Stimulated activated CD8-positive, alpha-beta memory T cell treated with anti-CD3 and anti-CD28 coated beads, Interleukin-12 subunit alpha, Interleukin-12 subunit beta, amount 100 ng/mL, for 24 hours (primary cell): ENCODE results near the gene ERRFI1.

Source experiments
- DNase-seq: peaks from one replicate; pipeline ENCODE4 v3.0.0-alpha.2; 2020; ENCODE audit errors: extremely low read depth

ERRFI1 gene

DNA sequence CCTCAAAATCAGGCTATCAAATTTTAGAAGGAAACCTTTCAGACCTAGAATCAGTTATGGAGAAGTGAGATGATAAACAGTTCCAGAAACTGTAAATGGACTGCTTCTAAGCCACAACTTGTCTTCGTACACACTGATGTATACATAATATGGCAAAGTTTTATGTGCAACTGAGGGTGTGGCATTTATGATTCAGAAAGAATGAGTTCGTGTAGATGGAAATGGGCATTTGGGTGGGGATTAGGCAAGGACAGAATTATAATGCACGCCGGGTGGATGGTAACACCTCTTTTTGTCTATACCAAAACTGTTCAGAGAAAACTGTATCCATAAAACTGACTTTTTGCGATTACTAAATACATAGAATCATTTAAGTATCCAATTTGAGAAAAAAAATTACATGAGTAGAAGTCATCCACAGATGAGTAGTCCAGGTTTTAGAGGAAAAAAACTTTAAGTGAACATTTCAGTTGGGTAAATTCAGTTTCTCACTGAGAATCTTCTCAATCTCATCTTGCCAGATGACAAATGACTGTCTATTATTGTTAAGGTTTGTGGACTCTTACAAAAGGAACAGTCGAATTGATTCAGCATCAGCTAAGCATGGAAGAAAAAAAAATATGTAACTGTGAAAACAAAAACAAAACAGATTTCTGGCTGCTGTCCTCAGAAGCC, 22.5 kb downstream of the ERRFI1 start:
- DNase-seq = no peak

DNA sequence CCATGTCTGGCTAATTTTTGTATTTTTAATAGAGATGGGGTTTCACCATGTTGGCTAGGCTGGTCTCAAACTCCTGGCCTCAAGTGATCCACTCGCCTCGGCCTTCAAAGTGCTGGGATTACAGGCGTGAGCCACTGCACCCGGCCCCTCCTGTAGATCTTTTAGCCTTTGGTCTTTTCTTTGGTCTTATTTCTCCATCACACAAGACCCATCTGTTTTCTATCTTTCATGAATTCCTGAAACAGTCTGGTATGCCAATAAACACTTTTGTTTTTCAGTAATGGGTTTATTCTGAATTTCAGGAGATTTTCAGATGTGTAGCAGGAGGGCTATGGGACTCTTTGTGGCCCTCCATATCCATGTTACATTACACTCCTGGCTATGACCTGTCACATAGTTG, 23.2 kb downstream of the ERRFI1 start:
- DNase-seq = no peak

DNA sequence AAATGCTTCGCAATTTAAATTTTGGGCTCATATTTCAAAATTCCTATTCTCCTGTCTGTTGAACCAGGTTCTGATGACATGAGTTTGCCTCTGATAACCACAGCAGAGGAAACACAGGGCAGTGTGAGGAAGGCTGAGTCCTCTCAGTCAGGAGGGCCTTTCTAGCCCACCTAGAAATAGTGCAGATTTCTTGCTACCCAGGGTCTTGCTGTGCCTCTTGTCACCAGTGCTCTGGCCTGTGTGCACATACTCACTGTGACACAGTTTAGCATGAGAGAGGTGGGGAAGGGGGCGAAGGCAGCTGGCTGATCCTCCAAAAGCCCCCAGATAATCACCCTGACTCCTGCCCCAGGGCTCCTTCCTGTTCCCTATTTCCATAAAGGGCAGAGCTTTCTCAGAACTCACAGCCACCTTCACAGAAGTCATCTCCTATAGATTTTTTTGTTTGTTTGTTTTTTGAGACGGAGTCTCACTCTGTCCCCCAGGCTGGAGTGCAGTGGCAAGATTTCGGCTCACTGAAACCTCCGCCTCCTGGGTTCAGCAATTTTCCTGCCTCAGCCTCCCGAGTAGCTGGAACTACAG, 23.7 kb downstream of the ERRFI1 start:
- DNase-seq = no peak

DNA sequence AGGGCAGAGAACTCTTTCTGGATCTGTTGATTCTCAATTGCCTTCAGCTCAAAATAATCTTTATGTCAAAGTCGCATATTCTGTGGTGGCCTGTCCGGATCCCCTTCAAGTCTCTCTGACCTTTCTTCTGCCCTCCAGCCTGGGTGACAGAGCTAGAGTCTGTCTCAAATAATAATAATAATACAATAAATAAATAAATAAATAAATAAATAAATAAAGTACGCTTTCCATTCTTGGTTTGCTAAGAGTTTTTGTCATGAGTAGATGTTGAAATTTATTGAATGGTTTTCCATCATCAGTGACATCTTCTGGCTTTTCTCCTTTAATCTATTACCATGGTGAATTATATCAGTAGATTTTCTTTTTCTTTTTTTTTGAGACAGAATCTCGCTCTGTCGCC, 30.7 kb downstream of the ERRFI1 start:
- no peak for DNase-seq

DNA sequence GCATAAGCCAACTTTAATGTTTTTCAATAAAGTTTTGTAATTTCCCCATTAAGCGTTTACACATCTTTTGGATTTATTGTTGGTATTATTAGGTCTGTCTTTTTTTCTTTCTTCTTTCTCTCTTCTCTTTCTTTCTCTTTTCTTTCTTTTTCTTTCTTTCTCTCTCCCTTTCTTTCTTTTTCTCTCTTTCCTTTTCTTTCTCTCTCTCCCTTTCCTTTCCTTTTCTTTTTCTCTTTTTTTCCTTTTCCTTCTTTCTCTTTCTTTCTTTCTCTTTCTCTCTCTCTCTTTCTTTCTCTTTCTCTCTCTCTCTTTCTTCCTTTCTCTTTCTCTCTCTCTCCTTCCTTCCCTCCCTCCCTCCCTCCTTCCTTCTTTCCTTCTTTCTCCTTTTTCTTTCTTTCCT, 31.3 kb downstream of the ERRFI1 start:
- no peak for DNase-seq

DNA sequence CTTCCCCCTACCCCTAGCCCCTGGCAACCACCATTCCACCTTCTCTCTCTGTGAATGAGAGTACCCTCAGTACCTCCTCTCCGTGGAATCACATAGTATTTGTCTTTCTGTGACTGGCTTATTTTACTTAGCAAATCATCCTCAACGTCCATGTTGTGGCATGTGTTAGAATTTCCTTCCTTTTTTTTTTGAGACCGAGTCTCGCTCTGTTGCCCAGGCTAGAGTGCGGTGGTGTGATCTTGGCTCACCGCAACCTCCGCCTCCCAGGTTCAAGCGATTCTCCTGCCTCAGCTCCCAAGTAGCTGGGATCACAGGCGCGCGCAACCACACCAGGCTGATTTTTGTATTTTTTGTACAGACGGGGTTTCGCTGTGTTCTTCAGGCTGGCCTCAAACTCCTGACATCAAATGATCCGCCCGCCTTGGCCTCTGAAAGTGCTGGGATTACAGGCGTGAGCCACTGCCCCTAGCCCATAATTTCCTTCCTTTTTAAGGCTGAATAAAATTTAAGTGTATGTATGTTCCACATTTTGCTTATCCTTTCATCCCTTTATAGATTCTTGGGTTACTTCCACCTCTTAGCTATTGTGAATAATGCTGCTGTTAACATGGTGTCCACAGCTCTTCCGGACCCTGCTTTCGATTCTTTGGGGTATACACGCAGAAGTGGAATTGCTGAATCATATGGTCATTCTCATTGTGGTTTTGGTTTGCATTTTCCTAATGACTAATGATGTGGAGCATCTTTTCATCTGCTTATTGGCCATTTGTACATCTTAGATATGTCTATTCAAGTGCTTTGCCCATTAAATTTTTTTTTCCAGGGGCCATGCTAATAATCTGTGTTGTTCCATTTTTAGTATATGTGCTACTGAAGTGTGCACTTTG, 32.3 kb downstream of the ERRFI1 start:
- no peak for DNase-seq

DNA sequence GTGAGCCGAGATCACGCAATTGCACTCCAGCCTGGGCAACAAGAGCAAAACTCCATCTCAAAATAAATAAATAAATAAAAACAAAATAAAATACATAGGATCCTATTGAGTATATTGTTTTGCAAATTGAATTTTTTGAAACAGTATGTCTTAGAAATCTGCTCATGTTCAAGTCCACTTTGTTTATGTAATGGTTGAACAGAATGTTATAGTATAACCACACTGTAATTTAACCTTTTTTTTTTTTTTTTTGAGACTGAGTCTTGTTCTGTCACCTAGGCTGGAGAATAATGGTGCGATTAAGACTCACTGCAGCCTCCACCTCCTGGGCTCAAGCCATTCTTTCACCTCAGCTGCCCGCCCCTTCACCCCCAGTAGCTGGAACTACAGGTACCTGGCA, 33.2 kb downstream of the ERRFI1 start:
- DNase-seq = no peak

DNA sequence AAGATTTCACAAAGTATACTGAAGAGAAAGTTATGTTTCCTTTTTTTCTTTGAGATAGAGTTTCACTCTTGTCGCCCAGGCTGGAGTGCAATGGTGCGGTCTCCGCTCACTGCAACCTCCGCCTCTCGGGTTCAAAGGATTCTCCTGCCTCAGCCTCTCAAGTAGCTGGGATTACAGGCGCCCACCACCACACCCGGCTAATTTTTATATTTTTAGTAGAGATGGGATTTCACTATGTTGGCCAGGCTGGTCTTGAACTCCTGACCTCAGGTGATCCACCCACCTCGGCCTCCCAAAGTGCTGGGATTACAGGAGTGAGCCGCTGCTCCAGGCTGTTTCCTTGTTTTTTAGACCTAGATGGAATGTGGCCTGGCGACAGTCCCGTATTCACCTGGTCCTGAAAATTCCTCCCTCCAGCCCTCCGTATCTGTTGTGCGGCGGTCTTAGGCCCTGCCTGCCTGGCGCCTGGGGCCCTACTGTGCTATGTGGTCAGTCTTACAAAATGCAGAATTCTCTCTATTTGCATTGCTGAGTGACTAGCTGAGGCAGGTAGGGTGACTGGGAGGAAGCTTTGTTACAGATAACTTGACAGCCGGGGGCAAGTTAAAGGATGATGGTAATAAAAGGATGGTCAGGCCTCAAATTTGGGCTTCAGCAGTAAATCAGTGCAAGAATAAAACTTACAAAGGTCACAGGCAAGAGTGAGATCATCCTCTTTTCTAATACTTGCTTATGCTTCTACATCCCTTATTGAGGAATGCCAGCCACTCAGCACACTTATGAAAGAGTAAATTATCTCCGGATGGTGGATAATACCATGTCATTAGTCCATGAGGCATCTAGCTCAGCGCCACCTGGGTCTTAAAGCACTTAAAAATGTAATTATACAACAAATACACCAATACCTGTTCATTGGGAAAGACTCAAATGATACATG, 34.3 kb downstream of the ERRFI1 start:
- no peak for DNase-seq

DNA sequence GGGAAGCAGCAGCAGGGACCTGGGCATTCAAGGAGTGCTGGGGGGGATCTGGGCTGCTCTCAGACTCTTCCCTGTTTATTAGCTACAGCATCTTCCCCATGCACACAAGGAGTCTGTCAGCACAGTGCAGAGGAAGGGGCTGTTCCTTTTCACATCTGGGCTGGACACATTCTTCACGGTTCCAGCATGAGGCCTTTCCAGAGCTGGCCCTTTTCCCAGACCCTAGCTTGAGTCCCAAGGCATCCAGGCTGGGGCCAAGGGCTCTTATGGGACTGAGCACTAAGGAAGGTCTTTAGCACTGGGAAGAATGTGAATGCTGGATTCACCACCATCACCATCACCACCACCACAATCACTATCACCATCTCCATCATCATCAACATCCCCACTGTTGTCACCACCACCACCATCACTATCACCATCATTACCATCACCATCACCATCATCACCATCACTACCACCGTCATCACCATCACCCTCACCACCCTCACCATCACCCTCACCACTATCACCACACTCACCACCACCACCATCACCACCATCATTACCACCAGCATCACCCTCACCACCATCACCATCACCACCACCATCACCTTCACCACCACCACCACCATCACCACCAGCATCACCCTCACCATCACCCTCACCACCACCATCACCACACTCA, 36.2 kb downstream of the ERRFI1 start:
- DNase-seq = no peak

DNA sequence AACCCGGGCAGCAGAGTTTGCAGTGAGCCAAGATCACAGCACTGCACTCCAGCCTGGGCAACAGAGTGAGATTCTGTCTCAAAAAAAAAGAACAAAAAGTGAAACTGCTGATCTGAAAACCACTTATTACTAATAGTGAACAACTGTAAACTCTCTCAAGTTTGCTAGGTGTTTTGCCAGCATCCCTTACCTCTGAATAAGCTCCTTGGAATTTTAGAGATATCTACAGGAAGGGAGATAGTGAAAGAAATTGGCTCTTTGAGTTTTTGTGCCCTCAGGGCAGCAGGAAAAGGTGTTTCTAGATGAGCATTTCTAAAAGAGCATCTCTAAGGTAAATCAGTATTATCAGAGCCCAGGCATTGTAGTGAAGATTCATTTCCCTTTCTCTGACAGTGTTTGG, 37.5 kb downstream of the ERRFI1 start:
- DNase-seq = no peak

DNA sequence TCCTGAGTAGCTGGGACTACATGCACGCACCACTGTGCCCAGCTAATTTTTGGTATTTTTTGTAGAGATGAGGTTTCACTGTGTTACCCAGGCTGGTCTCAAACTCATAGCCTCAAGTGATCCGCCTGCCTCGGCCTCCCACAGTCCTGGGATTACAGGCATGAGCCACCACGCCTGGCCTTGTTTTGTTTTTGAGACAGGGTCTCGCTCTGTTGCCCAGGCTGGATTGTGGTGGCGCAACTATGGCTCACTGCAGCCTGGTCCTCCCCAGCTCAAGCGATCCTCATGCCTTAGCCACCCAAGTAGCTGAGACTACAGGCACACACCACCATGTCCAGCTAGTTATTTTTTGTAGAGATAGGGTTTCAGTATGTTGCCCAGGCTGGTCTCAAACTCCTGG, 38.6 kb downstream of the ERRFI1 start:
- DNase-seq = no peak

DNA sequence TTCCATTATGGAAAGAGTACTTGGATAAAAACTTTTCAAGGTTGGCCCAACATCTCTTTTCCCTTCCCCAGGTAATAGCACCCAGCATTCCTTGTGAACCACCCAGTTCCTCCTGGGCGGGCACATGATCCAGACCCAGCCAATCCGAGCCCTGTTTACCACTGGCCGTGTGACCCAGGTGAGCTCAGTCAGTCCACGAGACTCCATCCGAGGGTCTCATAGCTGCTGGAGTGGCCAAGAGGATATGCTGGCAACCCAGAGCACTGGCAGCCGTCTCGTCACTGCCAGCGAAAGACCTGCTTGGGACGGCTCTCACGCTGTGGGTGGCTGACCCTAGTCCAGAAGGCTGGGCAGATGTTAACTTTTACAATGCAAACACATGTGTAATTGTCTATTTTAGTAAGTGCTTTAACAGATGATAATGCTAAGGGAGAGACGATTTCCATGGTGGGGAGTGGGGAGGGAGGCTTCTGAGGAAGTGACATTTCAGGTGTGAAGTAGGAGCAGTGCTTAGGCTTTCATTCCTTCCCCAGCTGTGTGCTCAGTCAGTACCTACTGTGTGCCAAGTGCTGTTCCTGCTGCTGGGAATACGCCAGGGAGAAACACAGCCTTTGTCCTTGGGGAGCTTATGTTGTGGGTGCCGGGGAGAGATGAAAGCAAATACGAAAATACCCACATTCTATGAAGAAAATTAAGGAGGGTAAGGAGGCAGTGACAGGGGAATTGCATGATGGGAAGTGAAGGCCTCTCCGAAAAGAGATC, 40.1 kb downstream of the ERRFI1 start:
- no peak for DNase-seq

DNA sequence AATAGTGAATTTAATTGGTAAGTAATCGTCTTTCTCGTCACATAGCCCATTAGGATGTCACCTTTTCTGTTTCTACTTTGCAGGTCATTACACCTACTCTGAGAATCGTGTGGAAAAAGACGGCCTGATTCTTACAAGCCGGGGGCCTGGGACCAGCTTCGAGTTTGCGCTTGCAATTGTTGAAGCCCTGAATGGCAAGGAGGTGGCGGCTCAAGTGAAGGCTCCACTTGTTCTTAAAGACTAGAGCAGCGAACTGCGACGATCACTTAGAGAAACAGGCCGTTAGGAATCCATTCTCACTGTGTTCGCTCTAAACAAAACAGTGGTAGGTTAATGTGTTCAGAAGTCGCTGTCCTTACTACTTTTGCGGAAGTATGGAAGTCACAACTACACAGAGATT, 41.3 kb downstream of the ERRFI1 start:
- no peak for DNase-seq

DNA sequence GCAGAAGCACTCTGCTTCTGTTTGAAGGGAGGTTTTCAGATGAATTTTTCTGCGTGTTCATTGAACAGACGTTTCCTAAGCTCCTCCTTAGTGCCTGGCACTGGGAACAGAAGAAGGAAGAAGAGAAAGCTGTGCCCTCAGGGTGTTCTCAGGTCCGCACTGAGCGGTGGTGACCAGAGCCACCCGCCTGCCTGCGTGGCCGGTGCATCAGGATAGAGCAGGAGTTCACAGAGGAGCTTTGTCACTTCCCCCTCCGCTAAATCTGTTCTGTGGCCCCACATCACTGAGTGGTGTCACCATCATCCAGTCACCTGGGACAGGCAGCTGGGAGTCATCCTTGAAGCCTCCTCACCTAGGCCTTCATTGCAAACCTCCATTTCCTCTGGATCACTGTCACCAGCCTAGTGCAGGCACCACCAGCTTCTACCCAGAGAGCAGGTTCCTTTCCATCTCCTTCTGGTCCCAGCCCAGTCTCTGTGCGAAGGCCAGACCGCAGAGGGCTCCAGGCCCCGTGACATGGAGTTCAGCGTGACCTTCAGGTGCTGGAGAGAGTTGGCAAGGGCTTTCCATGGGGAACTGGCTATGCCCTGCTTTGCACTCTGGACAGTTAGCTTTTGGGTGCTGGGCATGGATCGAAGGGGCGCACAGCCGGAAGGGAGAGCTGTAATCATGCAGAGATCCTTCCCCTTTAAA, 42.9 kb downstream of the ERRFI1 start:
- no peak for DNase-seq

DNA sequence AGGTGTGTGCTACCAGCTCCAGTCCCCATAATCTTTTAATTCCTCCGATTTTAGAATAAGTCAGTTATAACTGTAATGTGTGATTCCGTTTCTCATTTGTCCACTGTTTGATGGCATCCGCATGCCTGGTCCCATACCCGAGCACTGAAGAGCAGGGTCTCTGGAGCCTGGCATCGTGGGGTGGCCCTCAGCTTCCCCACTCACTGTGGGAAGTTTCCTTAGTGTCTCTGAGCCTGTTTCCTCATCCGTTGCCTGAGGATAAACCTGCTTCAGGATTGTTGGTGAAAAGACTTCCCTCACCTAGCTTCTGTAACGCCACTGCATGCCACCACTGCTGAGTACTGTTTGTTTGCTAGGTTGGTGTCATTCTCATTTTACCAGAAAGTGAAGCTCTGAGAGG, 45.1 kb downstream of the ERRFI1 start:
- DNase-seq = no peak

DNA sequence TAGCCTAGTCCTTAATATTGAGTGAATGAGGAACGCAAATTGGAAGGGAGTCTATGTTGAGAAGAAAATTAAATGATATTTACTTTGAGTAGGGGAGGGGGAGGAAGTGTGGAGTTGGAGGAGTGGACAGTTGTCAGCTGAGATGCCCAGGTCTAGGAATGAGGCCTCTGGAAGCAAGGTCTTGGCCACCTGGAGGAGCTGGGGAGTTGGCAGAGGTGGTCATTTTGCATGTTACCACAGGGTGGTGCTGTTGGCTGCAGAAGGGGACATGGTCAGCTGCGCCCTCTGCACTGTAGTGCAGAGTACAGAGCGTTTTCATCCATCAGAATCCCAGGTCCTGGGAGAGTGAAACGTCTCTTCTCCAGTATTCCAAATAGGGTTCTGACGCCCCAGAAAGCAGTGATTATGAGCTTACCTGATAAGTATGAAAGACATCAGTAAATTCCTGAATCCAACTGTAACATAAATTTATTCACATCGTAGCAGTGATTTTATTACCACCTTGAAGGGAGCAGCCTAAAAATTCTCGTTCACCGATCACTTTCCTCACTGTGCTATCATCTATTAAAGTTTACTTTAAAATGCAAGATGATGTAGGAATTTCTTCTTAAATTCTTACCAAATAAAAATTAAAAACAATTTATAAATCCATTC, 50.8 kb downstream of the ERRFI1 start:
- DNase-seq = no peak

DNA sequence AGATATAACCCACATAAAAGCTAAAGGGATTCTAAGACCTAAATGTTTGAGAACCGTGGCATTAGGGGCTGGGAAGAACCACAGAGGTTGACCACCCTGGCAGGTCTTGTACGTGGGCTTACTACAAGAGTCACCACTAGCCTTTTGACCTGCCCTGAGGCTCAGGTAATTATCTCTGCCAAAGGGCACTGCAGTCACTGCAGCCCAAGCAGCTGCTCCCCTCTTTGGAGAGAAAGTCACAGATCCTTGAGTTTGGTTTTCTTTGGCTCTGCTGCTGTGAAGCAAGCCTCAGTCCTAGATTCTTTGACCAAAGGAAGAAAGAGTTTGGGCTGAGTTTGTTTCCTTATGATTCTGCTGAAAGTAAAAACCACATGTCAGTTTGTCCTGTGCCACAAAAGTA, 53.0 kb downstream of the ERRFI1 start:
- no peak for DNase-seq

DNA sequence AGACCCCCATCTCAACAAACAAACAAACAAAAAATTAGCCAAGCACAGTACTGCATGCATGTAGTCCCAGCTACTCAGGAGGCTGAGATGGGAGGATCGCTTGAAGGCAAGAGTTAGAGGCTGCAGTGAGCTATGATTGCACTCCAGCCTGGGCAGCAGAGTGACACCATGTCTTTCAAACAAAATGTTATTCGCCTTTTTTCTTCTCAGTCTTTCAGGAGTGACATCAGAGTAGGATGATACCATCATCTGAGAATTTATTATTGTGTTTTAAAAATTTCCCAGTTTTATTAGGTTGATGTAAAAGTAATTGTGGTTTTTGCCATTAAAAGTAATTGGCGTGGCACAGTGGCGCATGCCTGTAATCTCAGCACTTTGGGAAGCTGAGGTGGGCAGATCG, 53.8 kb downstream of the ERRFI1 start:
- DNase-seq = no peak

DNA sequence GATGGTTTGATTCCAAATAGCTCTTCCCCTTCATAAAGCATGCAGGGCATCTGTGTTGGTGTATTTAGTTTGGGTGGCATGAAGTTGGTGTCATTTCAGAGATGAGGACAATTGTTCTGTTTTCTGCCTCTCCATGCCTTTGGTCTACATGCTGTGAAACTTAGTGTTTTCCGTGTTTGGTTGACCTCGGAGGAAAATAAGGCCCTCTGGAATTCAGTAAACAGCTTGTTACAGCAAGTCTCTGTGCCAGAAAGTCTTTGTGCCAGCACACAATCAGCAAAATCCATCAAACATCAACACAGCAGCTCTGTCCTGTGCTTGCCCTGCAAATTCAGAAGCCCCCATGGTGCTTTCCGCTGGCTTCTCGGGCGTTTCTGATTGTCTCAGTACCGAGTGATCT, 55.1 kb downstream of the ERRFI1 start:
- DNase-seq = no peak

DNA sequence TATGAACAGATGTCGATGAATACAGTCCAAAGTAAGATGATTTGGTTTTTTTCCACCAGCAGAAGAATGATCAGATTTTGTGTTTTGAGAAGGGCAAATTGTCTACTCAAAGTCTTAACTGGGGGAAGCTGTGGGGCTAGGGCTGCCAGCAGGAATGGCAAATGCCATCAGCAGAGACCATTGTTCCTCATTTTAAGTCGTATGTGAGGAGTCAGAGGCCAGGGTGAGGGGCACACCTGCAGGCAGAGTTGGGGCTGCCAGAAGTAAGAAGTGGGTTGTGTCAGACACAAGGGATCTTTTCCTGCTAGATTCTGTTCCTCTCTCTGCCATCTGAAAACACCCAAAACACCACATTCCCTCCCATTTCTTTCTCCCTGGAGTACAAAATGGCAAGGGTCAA, 55.9 kb downstream of the ERRFI1 start:
- no peak for DNase-seq
